CD4-positive, alpha-beta T cell treated with Interleukin-4 for 4 hours (primary cell): Measurements from ENCODE around the gene IGSF8.
"Not testable (repeated sequence)": the region's sequence is repeated elsewhere in the genome, so short reads cannot be mapped to it uniquely, and the experiment has no call there.

ENCODE experiments used
- DNase-seq: peaks from one replicate; pipeline ENCODE4 v3.0.0-alpha.2; 2020

The IGSF8 gene

GRCh38 chr1:160097911-160098851 lies at the start of gene IGSF8:
Gene IGSF8, minus strand, starts transcription at chr1:160098619. Its CDS starts 147 bp downstream, at chr1:160098472.
- peak; percentile 93 for DNase-seq

GRCh38 chr1:160148121-160148520 lies 49.7 kb upstream of the IGSF8 start:
- DNase-seq, result no peak

DNA sequence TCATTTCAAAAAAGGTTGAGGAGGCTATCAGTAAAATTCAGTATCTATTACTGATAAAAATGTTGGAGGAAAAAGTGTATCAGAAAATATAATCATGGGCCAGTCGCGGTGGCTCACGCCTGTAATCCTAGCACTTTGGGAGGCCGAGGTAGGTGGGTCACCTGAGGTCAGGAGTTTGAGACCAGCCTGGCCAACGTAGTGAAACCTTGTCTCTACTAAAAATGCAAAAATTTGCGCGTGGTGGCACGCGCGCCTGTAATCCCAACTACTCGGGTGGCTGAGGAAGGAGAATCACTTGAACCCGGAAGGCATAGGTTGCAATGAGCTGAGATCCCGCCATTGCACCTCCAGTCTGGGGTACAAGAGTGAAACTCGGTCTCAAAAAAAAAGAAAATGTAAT lies 47.7 kb upstream of the IGSF8 start:
- DNase-seq, result no peak

GRCh38 chr1:160144921-160145320 lies 46.5 kb upstream of the IGSF8 start:
- DNase-seq, result no peak

- no peak for DNase-seq
Measured at GRCh38 chr1:160143695-160144094, 45.3 kb upstream of the IGSF8 start.

- no peak for DNase-seq
Measured at GRCh38 chr1:160139840-160140239, 41.4 kb upstream of the IGSF8 start.

GRCh38 chr1:160137216-160137862 lies 38.9 kb upstream of the IGSF8 start:
- DNase-seq, result no peak

DNA sequence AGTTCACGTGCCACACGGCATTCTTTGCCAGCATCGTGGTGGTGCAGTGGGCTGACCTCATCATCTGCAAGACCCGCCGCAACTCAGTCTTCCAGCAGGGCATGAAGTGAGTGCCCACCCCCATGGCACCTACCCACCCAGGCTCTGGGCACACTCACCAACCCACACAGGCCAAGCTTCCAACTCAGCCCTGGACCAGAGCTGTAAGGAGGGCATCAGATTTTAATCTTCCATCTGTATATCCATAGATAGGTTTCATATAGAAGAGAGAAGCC lies 38.4 kb upstream of the IGSF8 start:
- DNase-seq, result no peak

- DNase-seq, result no peak
Measured at GRCh38 chr1:160136121-160136925, 37.9 kb upstream of the IGSF8 start.

- no peak for DNase-seq
Measured at GRCh38 chr1:160134791-160135572, 36.6 kb upstream of the IGSF8 start.

GRCh38 chr1:160133990-160134770 lies 35.8 kb upstream of the IGSF8 start:
- DNase-seq, result no peak

DNA sequence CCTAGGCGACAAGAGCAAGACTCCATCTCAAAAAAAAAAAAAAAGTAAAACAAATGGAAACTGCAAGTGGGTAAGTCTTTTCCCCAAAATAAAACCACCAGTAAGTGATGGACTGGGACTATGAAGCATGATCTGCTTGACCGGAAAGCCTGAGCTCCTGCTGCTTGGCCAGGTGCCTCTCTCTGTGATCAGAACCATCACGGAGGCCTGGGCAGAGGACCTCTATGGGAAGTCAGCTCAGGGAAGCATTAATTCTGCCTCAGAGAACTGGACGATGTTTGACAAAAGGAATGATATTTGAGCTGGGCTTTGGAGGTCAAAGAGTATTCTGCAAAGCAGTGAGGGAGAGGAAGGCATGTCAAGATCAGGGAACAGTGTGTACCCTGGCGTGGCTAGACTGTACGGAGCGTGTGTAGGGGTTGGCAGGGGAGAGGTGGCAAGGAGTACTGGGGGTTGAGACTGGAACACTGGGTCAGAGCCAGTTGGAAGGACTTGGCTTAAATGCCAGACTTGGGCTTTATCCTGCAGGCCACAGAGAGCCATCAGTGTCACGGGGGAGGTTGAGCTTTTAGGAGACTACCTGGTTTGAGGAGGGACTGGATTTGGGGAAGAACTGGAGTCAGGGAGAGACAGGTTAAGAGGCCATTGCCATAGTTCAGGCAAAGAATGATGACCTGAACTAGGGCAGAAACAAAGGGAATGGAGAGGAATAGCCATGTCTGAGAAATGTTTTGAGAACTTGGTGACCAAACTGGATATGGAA lies 33.6 kb upstream of the IGSF8 start:
- DNase-seq, result no peak

- DNase-seq, result no peak
Measured at GRCh38 chr1:160130939-160131338, 32.5 kb upstream of the IGSF8 start.

GRCh38 chr1:160130486-160130885 lies 32.1 kb upstream of the IGSF8 start:
- DNase-seq, result no peak

DNA sequence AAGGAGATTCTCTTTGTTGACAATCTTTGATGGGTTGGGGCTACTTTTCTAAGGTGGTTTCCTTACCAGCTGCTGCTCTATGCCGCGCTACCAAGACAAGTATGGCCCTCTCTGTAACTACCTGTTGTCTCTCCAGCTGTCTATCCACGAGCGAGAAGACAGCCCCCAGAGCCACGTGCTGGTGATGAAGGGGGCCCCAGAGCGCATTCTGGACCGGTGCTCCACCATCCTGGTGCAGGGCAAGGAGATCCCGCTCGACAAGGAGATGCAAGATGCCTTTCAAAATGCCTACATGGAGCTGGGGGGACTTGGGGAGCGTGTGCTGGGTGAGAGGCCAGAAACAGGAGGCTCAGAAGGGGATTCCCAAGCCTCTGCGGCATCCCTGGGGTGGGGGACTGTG lies 31.5 kb upstream of the IGSF8 start:
- no peak for DNase-seq

- DNase-seq, result no peak
Measured at GRCh38 chr1:160129558-160129957, 31.1 kb upstream of the IGSF8 start.

DNA sequence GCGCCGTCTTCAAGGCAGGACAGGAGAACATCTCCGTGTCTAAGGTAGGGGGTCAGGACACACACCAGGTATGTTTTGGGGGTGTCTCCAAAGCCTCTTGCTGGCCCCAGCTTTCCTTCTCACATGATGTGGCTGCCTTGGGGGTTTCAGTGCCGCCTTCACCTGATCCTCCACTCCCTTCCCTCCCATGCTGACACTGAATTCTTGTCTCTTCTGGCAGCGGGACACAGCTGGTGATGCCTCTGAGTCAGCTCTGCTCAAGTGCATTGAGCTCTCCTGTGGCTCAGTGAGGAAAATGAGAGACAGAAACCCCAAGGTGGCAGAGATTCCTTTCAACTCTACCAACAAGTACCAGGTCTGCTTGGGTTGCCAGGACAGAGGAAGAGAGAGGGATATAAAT lies 30.6 kb upstream of the IGSF8 start:
- no peak for DNase-seq

DNA sequence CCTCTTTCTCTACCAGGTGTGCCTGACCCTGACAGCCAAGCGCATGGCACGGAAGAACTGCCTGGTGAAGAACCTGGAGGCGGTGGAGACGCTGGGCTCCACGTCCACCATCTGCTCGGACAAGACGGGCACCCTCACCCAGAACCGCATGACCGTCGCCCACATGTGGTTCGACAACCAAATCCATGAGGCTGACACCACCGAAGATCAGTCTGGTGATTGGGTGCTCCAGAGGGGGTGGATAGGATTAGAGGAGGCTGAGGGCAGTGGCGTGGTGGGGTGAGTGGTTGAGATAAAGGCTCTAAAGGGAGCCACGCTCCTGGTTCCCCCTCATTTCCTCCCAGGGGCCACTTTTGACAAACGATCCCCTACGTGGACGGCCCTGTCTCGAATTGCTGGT lies 30.2 kb upstream of the IGSF8 start:
- no peak for DNase-seq

DNA sequence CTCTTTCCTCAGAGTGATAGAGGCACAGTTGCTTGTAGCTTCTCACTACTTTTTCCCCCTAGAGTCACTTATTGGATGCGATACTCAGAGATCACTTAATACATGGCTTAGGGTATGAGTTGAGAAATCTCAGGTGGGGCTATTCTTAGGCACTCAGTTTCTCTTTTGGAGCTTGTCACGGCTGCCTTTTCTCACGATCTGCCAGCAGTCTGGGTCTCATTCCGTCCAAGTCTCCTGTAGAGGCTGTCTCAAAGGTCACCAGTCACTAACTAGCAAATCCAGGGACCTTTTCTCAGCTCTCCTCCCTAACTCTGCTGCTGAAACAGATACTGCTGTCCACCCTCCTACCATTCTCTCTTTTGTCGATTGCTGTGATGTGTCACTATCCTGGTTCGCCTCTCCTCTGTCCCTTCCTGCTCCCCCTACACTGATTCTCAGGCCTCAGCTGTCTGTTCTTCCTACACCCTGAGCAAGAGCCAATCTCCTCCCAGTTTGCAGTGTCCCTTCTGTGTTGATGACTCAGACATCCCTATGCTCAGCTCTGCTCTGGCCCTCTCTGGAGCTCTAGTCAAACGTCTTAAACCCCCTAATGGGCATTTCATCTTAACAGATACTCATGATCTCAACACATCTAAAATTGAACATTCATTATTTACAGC lies 29.6 kb upstream of the IGSF8 start:
- no peak for DNase-seq

- DNase-seq, result no peak
Measured at GRCh38 chr1:160127381-160127780, 29.0 kb upstream of the IGSF8 start.

- DNase-seq, result not testable (repeated sequence)
Measured at GRCh38 chr1:160126342-160126741, 27.9 kb upstream of the IGSF8 start.
